Measurements from ENCODE around the gene FAM53B.

FAM53B gene

GRCh38 chr10:124677749-124678556 is 66.2 kb downstream of the FAM53B start:
- DNase-seq (ENCODE audit: low read depth): no peak

DNA sequence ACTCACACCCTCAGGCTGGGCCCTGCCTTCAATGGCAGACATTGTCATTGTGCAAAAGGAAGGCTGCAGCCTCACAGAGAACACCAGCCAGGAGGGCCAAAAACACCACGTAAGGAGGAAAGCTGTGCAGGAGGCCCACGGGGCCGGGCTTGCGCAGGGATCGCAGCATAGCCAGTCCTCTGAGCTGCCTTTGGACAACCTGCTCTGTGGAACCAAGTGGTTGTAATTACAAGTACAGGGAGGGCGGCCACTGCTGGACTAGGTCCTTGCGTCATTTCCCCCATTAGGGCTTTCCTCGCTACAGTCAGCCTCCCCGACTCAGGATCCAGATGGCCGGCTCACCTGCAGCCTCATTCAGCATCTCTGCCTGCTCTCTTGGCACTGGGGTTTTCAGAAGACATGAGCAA is 66.9 kb downstream of the FAM53B start:
- DNase-seq (ENCODE audit: low read depth): no peak

GRCh38 chr10:124676416-124677062 is 67.6 kb downstream of the FAM53B start:
- DNase-seq (ENCODE audit: low read depth): no peak

DNA sequence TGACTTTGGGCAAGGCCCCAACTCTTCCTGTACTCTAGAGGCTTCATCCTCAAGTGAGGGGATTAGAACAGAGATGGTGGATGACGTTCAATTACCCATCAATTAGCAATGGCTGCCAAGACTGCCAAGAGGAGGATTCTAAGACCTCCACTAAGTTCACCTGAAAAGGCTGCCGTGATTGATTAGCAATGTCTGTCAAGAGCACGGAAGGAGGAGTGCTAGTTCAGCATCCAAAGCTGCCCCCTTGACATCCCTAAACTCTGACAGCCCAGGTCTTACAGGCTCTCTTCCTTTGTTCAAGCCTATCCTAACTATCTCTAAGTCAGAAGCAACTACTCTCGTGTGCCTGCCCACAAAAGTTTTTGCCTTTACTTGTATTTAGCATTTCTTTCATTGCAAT is 68.4 kb downstream of the FAM53B start:
- DNase-seq (ENCODE audit: low read depth): no peak

DNA sequence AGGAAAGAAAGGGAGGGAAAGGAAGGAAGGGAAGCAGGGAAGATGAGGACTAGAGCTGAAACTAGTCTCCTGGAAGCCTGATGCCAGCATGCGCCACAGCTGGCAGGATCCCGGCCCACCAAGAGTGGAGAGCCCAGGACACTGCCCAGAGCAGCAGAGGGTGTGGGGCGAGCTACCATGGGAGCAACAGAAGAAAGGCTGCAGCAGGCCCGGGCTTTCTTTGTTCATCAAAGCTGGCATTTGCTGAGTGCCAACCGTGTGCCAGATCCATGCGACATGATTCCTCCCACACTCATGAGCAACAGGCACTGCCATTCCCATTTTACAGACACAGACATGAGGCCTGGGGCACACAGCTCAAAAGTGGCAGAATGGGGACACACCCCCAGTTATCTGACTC is 68.9 kb downstream of the FAM53B start:
- DNase-seq (ENCODE audit: low read depth): no peak

GRCh38 chr10:124674768-124675222 is 69.4 kb downstream of the FAM53B start:
- DNase-seq (ENCODE audit: low read depth): no peak

DNA sequence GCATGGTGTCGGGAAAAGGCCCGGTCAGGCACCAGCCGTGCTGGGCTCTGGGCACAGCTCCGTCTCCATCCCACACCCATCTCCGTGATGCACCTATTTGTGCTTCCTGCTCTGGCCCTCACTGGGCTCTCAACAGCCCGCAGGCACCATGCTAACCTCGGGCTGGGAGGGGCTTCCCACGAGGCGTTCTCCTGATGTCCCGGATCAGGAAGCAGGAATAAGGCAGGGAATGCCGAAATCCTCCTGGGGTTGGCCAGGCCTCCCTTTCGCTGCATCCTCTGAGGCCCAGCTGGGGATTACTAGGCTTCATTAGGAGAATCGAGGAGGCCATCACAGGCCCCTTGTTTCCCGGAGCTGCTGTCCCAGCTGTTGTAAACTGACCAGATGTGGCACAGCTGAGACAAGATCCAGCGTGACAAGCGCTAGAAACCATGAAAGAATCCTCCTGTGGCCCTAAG is 72.0 kb downstream of the FAM53B start:
- DNase-seq (ENCODE audit: low read depth): no peak

DNA sequence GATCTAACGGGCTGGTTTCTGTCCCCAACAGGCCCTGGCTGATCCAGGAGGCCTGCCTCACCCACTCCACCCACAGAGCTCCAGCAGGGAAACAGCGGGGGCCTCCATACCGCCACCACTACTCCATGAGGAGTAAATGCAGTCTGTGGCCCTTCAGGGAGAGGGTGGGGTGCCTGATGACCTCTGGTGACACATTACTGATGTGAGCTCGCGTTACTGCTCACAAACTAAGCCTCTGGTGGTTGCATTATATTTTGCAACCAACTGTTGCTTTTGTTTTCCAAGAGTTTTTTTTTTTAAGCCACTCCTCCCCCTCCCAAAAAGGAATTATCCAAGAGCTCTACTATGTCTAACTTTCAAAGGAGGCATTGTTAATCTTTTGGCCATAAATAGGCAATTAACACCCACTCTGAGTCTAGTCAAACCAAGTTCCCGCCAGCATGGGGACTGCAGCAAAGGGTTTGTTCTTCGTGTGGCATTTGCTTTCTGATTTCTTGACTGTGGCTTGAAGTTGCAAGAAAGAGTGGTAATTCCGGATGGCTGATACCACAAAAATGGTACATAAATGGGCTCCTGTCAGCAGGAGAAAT is 72.6 kb downstream of the FAM53B start:
- no peak for DNase-seq (ENCODE audit: low read depth)

- no peak for DNase-seq (ENCODE audit: low read depth)
These were observed 73.3 kb downstream of the FAM53B start for GRCh38 chr10:124670849-124671248.

- DNase-seq (ENCODE audit: low read depth): no peak
These were observed 74.1 kb downstream of the FAM53B start for GRCh38 chr10:124669824-124670654.

DNA sequence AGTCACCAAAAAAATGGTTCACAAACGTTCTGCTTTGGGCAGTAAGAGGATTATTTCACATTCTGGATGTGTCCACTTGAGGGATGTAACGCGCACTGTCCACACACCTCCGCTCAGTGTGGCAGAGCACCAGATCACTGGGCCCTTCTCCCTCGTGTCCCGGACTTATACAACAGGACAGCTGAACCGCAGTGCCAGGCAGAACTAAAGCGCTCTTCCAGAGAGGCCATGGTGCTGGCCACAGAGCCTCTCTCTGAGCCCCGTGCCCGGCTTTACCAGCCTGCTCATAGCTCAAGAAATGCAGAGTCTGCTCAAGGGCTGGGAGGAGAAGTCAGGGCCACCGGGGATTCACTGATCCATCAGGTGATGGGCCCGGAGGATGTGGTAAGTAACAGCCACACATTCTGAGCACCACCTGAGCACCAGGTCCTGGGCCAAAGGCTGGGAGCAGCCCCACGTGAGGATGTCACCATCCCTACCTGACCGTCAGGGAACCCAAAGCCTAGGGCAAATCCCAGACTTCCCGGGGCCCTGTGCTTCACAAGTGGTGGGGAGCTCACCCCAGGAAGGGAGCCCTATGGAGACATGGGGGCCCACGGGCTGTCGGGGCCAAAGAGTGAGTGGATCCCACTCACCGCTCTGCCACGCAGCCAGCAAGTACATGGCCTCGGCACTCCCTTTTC is 74.9 kb downstream of the FAM53B start:
- no peak for DNase-seq (ENCODE audit: low read depth)

DNA sequence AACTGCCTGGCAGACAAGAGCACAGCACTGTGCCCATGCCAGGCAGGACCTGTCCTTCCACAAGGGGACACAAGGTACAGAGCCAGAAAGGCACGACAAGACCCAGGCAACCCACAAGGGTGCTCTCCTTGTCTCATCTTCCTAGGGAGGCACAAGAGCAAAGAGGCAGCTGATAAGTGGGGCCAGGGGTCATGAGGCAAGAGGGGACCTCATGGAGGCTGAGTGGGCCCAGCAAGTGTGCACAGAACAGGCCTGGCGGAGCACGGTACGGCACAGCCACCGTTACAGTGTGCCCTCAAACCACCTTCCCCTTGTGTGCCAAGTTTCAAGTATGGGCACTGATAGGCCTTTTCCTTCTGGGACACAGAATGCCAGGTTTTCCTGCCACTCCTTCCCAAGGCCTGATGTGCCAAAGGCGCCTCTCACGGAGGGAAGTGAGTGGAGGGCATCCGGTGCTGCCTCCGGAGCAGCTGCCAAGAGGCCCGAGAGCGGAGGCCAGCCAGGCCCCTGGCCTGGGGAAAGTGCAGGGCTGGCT is 75.6 kb downstream of the FAM53B start:
- DNase-seq (ENCODE audit: low read depth): no peak

DNA sequence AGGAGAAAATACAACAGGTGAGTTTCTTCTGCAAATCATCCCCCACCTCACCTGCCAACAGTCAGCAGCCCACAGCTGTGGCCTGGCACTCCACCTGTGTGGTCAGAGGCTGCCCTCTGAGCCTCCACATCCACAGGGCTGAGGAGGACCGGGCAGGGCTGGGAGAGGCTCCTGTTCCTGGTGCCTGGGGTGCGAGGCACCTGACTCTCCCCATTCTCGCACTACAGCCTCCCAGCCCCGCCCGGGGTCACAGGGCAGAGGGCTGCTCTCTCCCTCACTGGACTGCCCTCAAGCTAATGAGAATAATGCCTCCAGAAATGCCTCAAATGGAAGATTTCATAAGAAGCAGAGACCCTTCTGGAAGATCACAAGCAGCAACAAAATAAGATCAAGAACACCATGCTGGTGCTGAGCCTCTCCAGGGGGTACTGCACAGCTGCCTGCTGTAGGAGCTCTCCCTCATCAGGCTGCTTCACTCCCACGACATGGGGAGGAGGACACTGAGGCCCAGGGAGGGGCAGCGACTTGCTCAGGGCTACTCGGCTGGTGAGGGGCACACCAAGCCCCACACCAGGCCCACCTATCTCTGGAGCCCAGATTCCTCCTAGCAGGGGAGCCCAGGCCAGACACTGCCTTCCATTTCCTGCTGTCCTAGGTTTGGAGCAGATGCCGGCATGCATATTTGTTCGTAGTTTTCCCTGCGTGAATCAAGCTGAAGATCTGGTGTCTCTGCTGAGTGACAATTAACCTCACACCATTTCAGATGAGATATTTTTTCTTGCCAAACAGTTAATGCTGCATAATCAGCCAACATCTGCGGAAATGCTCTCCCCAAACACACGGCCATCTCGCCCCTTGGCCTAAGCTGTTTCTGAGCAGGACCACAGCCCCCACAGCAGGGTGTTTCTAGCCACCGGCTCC is 76.5 kb downstream of the FAM53B start:
- no peak for DNase-seq (ENCODE audit: low read depth)

DNA sequence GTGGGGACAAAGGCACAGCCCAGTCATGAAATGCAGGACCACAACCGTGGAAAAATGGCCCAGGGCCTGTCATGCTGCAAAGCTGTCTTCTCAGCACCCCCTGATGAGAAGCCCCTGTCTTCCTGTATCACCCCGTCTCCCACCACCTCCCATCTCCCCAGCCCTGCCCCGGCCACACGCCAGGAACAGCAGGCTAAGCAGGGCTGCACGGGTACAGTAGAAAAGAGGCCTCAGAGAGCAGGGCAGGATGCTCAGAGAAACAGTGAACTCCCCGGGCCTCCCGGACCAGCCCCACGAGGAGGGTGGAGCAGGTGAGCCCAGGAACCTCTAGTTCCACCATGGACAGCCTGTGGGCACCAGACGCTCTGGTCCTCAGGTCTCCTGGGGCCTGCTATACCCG is 77.7 kb downstream of the FAM53B start:
- DNase-seq (ENCODE audit: low read depth): no peak

GRCh38 chr10:124665980-124666379 is 78.2 kb downstream of the FAM53B start:
- no peak for DNase-seq (ENCODE audit: low read depth)

- DNase-seq (ENCODE audit: low read depth): no peak
These were observed 78.6 kb downstream of the FAM53B start for GRCh38 chr10:124665558-124665957.

DNA sequence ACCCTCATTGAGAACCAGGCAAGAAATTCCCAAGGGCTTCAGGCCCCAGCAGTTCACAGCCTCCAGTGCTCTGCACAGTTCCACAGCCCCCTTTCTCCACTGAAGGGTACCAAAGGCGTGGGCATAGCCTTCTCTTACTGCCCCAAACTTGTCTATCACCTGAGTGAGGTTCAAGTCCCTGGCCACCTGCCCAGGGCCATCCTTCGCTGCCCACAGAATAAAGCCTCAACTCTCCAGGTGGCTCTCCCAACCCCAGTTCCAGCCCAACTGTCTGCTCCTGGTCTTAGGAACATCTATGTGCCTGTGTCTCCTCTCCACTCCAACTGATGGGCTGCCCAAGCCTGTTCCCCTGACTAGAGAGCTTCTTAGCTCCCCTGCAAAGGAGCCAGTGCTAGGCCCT is 79.1 kb downstream of the FAM53B start:
- no peak for DNase-seq (ENCODE audit: low read depth)

DNA sequence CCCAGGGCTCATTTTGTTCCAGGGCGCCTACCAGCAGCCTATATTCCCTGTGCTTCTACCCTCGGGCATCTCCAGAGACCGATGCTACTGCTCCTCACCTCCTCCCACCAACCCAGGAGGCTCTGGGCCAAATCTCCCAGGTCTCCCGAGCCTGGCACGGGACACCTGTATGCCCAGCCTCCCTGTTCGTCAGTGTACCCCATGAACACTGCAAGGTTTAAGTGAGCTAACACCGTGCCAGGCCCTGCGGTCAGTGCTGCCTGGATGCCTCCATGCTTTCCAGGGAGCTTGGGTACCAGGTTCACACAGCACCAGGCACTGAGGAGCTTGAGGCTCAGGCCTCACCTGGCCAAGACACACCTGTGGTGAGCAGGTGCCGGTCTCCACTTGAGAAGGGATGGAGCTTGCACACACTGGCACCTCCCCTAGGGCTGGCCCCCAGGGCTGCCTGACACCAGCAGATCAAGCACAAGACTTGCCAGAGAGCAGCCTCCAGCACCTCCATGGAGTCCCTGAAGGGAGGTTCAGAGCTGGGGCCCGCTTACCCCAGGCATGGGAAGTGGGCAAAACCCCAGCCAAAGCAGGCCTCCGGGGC is 80.3 kb downstream of the FAM53B start:
- no peak for DNase-seq (ENCODE audit: low read depth)

- no peak for DNase-seq (ENCODE audit: low read depth)
These were observed 81.0 kb downstream of the FAM53B start for GRCh38 chr10:124663228-124663627.

DNA sequence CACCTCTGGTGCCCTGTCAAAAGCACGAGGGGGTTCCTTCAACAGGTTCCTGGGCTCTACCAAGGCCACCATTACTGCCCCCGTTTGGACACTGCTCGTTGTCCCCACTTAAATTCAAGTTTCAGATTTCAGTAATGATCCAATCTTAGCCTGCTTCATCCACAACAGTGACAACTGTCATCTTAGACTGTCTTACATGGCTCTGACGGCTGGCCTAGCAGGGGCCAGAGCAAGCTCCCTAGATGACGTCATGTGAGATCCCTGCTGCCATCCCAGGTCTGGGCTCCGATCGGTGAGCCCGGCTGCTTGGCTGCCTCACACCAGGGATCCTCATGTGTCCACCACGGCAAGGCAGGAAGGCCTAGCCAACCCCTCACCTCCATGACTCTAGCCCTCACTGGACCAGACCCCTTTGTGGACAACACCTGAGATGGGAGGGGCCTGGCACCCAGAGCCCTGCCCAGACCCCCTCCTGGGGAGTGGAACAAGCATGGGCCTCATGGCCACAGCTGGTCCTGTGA is 82.5 kb downstream of the FAM53B start:
- no peak for DNase-seq (ENCODE audit: low read depth)
